HG03469 (cell line): ENCODE measurements around the gene DNAJA2.

ENCODE experiments used
- ATAC-seq: cut with Tn5 transposase; IDR thresholded peaks from one replicate; pipeline ENCODE4 v1.9.1; 2021; ENCODE audit warnings: mild to moderate bottlenecking, moderate library complexity, moderate number of reproducible peaks; ENCODE audit not compliant: unreplicated experiment

Gene DNAJA2

GRCh38 chr16:46906360-46907060 lies 67.0 kb downstream of the DNAJA2 start:
- ATAC-seq, result no peak
